PFSK-1 (cell line): Measurements from ENCODE around the gene PXN.

Experiments
- FOXP2 ChIP-seq: optimal IDR thresholded peaks from 2 replicates; pipeline ENCODE3; 2011; ENCODE audit warnings: borderline replicate concordance, control low read depth, inconsistent platforms; ENCODE audit not compliant: insufficient read depth; ENCODE audit errors: extremely low read length, extremely low read depth
- POLR2AphosphoS5 ChIP-seq: IDR thresholded peaks from 2 replicates; pipeline ENCODE4 v1.6.1; 2012; ENCODE audit warnings: low read depth, mild to moderate bottlenecking, control low read depth, low read length, moderate library complexity
- SIN3A ChIP-seq: IDR thresholded peaks from 2 replicates; pipeline ENCODE4 v1.6.1; 2012; ENCODE audit warnings: mild to moderate bottlenecking, low read length, moderate library complexity, borderline replicate concordance; ENCODE audit not compliant: insufficient read depth
- TAF1 ChIP-seq: IDR thresholded peaks from 2 replicates; pipeline ENCODE4 v1.6.1; 2012; ENCODE audit warnings: low read length, control low read depth, borderline replicate concordance; ENCODE audit not compliant: insufficient read depth
- TF ChIP-seq, protein P1 (sequence below), 2 experiments: IDR thresholded peaks; 2 replicates each; pipeline versions ENCODE4 v1.6.1 to v1.8.0; 2011 to 2012; ENCODE audit warnings: low read depth in 2 of 2, low read length in 2 of 2, control low read depth in 1 of 2, inconsistent platforms in 1 of 2, mild to moderate bottlenecking in 1 of 2, moderate library complexity in 1 of 2; ENCODE audit not compliant: insufficient read depth in 1 of 2

PXN gene

GRCh38 chr12:120206228-120206627 is 59.3 kb downstream of the PXN start:
- no peak for TF ChIP-seq FOXP2
- TF ChIP-seq POLR2AphosphoS5 = no peak
- TF ChIP-seq, protein P1, sequence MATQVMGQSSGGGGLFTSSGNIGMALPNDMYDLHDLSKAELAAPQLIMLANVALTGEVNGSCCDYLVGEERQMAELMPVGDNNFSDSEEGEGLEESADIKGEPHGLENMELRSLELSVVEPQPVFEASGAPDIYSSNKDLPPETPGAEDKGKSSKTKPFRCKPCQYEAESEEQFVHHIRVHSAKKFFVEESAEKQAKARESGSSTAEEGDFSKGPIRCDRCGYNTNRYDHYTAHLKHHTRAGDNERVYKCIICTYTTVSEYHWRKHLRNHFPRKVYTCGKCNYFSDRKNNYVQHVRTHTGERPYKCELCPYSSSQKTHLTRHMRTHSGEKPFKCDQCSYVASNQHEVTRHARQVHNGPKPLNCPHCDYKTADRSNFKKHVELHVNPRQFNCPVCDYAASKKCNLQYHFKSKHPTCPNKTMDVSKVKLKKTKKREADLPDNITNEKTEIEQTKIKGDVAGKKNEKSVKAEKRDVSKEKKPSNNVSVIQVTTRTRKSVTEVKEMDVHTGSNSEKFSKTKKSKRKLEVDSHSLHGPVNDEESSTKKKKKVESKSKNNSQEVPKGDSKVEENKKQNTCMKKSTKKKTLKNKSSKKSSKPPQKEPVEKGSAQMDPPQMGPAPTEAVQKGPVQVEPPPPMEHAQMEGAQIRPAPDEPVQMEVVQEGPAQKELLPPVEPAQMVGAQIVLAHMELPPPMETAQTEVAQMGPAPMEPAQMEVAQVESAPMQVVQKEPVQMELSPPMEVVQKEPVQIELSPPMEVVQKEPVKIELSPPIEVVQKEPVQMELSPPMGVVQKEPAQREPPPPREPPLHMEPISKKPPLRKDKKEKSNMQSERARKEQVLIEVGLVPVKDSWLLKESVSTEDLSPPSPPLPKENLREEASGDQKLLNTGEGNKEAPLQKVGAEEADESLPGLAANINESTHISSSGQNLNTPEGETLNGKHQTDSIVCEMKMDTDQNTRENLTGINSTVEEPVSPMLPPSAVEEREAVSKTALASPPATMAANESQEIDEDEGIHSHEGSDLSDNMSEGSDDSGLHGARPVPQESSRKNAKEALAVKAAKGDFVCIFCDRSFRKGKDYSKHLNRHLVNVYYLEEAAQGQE (IDR thresholded peaks at IDR 0.05; ENCODE audit: insufficient read depth in 1 of 2, low read depth in 2 of 2, low read length in 2 of 2) = no peak
- TF ChIP-seq SIN3A = no peak
- no peak for TF ChIP-seq TAF1

- TF ChIP-seq SIN3A (no peak), FOXP2 (no peak), TAF1 (no peak), POLR2AphosphoS5 (no peak)
- TF ChIP-seq, protein P1 (IDR thresholded peaks at IDR 0.05; ENCODE audit: insufficient read depth in 1 of 2, low read depth in 2 of 2, low read length in 2 of 2) = no peak
Observed at GRCh38 chr12:120204171-120204570, 61.4 kb downstream of the PXN start.

DNA sequence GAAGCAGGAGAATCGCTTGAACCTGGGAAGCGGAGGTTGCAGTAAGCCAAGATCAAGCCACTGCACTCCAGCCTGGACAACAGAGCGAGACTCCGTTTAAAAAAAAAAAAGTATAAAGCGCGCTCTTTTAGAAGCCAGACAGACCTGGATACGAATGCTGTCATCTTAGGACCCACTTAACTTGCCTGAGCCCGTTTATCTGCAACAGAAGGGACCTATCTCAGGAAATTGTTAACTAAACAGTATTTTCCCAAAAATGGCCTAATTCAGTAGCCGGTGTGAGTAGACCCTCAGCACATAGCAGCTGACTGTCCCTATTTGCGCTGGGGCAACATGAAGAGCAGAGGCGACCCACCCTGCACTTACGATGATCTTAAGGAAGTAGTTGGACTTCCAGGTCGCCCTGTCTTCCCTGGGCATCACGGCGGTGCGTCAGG is 65.1 kb downstream of the PXN start:
- TF ChIP-seq FOXP2 (no peak), SIN3A (no peak), TAF1 (no peak), POLR2AphosphoS5 (no peak)
- TF ChIP-seq, protein P1 (IDR thresholded peaks at IDR 0.05; ENCODE audit: insufficient read depth in 1 of 2, low read depth in 2 of 2, low read length in 2 of 2) = no peak

GRCh38 chr12:120199595-120200306 is 65.8 kb downstream of the PXN start:
- peak; percentile 27; the same call in 1 of the 2 replicates for TF ChIP-seq TAF1
- TF ChIP-seq, protein P1 (IDR thresholded peaks at IDR 0.05; ENCODE audit: insufficient read depth in 1 of 2, low read depth in 2 of 2, low read length in 2 of 2) = no peak
- peak; percentile 10; the same call in 1 of the 2 replicates for TF ChIP-seq POLR2AphosphoS5

DNA sequence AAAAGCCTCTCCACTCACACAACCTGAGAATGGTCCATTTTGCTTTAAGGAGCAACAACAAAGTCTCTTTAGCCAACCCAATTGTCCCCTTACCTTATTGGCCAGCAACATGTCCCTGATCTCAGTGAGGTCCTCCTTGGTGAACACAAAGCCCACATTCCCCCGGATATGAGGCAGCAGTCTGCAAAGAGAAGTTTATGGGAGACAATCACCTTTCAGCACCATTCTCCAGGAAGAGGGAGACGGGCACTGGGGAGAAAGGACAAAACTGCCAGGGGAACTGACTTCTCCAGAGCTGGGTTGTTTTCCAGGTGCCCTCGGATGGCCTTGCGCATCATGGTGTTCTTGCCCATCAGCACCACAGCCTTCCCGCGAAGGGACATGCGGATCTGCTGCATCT is 66.5 kb downstream of the PXN start:
- TF ChIP-seq POLR2AphosphoS5 = peak; percentile 52; the same call in 1 of the 2 replicates
- no peak for TF ChIP-seq SIN3A
- TF ChIP-seq, protein P1 (IDR thresholded peaks at IDR 0.05; ENCODE audit: insufficient read depth in 1 of 2, low read depth in 2 of 2, low read length in 2 of 2) = no peak
- no peak for TF ChIP-seq FOXP2
- TF ChIP-seq TAF1 = no peak
